Activated gamma-delta T cell (primary cell): ENCODE results near the gene LSM11.
"Not testable (repeated sequence)": the region's sequence is repeated elsewhere in the genome, so short reads cannot be mapped to it uniquely, and the experiment has no call there.

ENCODE experiments used
- DNase-seq: peaks from one replicate; lab custom pipeline; 2025; lab: John Stamatoyannopoulos, UW
- total RNA-seq, 2 donors: gene quantifications; one replicate each; lab custom pipeline; 2026; lab: John Stamatoyannopoulos, UW

The LSM11 gene
- 21.1 to 22.1 reads per million in 2 donors for total RNA-seq

GRCh38 chr5:157743163-157744050 is at the start of gene LSM11:
LSM11 (plus strand) TSS chr5:157743712; CDS start chr5:157743751, 39 bp downstream.
- peak; percentile 79 for DNase-seq

GRCh38 chr5:157693816-157694215 is 49.7 kb upstream of the LSM11 start:
- not testable (repeated sequence) for DNase-seq

GRCh38 chr5:157696154-157696553 is 47.4 kb upstream of the LSM11 start:
- not testable (repeated sequence) for DNase-seq

- not testable (repeated sequence) for DNase-seq
These were observed 44.8 kb upstream of the LSM11 start for GRCh38 chr5:157698674-157699073.

- DNase-seq: no peak
These were observed 39.8 kb upstream of the LSM11 start for GRCh38 chr5:157703736-157704135.

GRCh38 chr5:157708866-157709265 is 34.6 kb upstream of the LSM11 start:
- no peak for DNase-seq

GRCh38 chr5:157709346-157709745 is 34.2 kb upstream of the LSM11 start:
- no peak for DNase-seq

- no peak for DNase-seq
These were observed 33.1 kb upstream of the LSM11 start for GRCh38 chr5:157710431-157710830.

- no peak for DNase-seq
These were observed 32.6 kb upstream of the LSM11 start for GRCh38 chr5:157710882-157711281.

- no peak for DNase-seq
These were observed 29.5 kb upstream of the LSM11 start for GRCh38 chr5:157713830-157714595.

- DNase-seq: no peak
These were observed 29.0 kb upstream of the LSM11 start for GRCh38 chr5:157714596-157714864.

- no peak for DNase-seq
These were observed 25.0 kb upstream of the LSM11 start for GRCh38 chr5:157718519-157718918.

- no peak for DNase-seq
These were observed 24.3 kb upstream of the LSM11 start for GRCh38 chr5:157719245-157719644.

- DNase-seq: no peak
These were observed 22.4 kb upstream of the LSM11 start for GRCh38 chr5:157721159-157721558.

- DNase-seq: not testable (repeated sequence)
These were observed 20.6 kb upstream of the LSM11 start for GRCh38 chr5:157722895-157723294.

- not testable (repeated sequence) for DNase-seq
These were observed 16.9 kb upstream of the LSM11 start for GRCh38 chr5:157726607-157727006.

GRCh38 chr5:157727858-157728257 is 15.7 kb upstream of the LSM11 start:
- not testable (repeated sequence) for DNase-seq

GRCh38 chr5:157729858-157730257 is 13.7 kb upstream of the LSM11 start:
- no peak for DNase-seq

- DNase-seq: no peak
These were observed 12.6 kb upstream of the LSM11 start for GRCh38 chr5:157730900-157731271.

- peak; percentile 84 for DNase-seq
These were observed 12.0 kb upstream of the LSM11 start, which contains the start of gene THG1L for GRCh38 chr5:157731272-157732129. THG1L (plus strand) TSS chr5:157731420; CDS start chr5:157731441, 21 bp downstream.

- DNase-seq: no peak
These were observed 11.4 kb upstream of the LSM11 start for GRCh38 chr5:157732130-157732514.
